GM12892 (cell line): Measurements from ENCODE around the gene IL36G.

Source experiments
- POLR2A ChIP-seq: IDR thresholded peaks from 2 replicates; pipeline ENCODE4 v1.6.1; 2011; ENCODE audit warnings: low read depth, low read length, control low read depth
- TAF1 ChIP-seq: IDR thresholded peaks from 2 replicates; pipeline ENCODE4 v1.6.1; 2011; ENCODE audit warnings: low read depth, mild to moderate bottlenecking, control low read depth, low read length, borderline replicate concordance

GRCh38 chr2:113009622-113010021, 31.8 kb downstream of the IL36G start:
- TF ChIP-seq POLR2A (no peak), TAF1 (no peak)
